ENCODE results near the gene CCDC144A.
"Not testable (repeated sequence)": the region's sequence is repeated elsewhere in the genome, so short reads cannot be mapped to it uniquely, and the experiment has no call there.

CCDC144A gene, protein sequence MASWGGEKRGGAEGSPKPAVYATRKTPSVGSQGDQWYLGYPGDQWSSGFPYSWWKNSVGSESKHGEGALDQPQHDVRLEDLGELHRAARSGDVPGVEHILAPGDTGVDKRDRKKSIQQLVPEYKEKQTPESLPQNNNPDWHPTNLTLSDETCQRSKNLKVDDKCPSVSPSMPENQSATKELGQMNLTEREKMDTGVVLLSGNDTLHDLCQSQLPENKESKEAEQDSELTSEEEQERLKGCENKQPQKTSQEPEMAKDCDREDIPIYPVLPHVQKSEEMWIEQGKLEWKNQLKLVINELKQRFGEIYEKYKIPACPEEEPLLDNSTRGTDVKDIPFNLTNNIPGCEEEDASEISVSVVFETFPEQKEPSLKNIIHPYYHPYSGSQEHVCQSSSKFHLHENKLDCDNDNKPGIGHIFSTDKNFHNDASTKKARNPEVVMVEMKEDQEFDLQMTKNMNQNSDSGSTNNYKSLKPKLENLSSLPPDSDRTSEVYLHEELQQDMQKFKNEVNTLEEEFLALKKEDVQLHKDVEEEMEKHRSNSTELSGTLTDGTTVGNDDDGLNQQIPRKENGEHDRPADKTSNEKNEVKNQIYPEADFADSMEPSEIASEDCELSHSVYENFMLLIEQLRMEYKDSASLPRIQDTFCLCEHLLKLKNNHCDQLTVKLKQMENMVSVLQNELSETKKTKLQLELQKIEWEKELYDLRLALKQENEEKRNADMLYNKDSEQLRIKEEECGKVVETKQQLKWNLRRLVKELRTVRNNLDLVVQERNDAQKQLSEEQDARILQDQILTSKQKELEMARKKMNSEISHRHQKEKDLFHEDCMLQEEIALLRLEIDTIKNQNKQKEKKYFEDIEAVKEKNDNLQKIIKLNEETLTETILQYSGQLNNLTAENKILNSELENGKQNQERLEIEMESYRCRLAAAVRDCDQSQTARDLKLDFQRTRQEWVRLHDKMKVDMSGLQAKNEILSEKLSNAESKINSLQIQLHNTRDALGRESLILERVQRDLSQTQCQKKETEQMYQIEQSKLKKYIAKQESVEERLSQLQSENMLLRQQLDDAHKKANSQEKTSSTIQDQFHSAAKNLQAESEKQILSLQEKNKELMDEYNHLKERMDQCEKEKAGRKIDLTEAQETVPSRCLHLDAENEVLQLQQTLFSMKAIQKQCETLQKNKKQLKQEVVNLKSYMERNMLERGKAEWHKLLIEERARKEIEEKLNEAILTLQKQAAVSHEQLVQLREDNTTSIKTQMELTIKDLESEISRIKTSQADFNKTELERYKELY (N-terminal part only)

GRCh38 chr17:16689731-16690281, at the start of gene CCDC144A:
TSS of gene CCDC144A (plus strand) at chr17:16690241. CDS start at chr17:16690401, 160 bp downstream.
- DNase-seq (ENCODE audit: low spot score) = not testable (repeated sequence)

GRCh38 chr17:16649585-16649984, 40.5 kb upstream of the CCDC144A start:
- DNase-seq (ENCODE audit: low spot score) = no peak

DNA sequence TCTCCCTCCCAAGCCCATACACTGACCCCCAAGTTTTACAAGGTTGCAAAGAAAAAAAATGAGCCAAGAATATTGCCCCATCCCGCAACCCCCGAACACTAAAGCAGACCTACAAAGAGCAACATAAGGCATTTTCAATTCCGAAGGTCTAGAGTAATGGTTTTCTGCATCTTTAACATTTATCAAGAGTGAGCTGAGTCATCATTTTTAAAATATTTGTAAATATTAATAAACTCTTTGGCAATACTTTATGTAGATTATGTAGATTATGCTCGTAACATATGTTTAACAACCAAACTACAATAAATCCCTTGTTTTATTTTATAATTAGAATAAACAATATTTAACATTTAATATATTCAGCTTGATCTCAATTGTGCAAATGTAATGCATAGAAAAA, 37.8 kb upstream of the CCDC144A start:
- DNase-seq (ENCODE audit: low spot score) = no peak

DNA sequence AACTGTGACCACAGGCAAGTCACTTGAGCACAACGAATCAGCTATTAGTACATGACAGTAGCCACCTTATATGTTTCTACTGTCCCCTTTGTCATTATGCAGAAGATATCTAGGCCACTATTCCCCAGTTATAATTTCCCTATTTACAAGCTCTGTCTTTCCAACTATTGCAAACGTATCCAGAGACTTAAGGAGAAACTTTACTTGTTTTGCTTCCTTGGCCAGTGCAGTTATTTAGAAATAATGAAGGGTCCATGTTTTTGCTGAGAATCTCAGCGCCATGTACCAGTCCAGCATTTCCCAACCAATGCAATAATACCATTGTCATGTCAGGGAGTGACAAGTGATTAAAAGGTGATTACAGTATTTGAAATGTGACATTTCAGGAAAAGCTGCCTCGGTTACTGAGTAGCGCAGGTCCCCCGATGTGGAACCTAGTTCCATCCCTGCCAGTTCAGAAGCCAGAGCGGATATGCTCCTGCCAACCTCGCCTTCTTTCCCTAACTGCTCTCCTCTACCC, 37.1 kb upstream of the CCDC144A start:
- DNase-seq (ENCODE audit: low spot score) = no peak

DNA sequence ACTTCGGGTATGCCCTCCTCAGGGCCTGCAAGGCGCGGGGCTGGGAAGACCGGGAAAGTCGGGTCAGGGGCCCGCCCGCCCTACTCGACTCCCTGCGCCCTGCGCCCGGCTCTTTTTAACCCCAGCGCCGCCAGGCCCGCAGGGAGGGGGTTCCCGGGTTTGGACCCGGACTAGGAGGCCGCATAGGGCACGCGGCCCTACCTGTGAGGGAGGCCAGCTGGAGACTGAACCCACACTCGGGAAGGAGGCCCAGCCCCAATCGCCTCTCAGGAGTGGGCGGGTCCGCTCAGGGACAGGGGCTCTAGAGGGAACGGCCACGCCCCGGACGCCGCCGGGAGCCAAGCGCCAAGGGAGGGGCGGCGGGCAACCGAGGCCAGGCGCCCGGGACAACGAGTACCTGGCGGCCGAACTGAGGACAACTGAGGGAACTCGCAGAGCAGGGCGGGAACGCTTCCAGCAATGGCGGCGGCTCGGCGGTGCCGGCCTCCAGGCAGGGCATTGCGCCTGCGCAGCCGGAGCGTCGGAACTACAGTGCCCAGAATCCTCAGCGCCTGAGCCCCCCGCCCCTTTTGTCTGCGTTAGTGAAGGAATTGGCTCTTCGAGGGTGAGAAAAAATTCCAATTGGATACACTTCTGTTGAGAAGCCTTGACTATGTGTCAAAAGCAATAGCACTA, 36.5 kb upstream of the CCDC144A start, which contains the start of gene ZNF624:
Gene ZNF624 (minus strand): TSS at position 484 of the 675 bp plus-strand sequence.
- peak; percentile 87 for DNase-seq (ENCODE audit: low spot score)

- no peak for DNase-seq (ENCODE audit: low spot score)
Measured at GRCh38 chr17:16661217-16661616, 28.8 kb upstream of the CCDC144A start.

DNA sequence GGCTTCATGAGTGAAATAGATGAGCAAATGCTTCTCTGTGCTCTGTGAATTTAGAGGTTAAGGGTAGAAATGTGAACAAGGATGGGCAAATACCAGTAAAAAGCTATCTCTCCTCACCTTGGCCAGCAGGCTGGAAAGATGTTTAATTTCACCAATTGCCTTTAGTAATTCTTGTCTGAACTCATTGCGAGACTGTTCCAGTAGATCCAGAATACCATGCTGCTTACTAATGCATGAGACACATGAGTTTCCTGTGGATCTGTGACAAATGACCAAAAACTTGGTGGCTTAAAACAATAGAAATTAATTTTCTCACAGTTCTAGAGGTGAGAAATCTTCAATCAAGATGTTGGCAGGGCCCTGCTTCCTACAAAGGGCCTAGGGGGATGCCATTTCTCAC, 27.1 kb upstream of the CCDC144A start:
- no peak for DNase-seq (ENCODE audit: low spot score)

DNA sequence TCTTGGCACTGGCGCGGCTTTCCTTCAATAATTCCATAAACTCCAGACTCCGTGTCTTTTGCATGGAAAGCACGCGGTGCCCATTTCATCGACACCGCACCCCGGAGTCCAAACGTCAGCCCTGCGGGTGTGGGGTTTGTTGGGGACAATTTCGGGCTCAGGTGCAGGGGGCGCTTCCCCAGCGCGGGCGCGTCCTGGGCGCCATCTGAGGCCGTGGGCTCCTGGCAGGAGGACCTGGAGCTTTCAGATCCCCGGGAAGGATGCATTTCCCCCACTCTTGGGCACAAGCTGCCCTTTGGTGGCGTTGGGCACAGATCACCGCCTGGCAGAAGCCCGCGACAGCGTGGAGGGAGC, 23.5 kb upstream of the CCDC144A start:
- DNase-seq (ENCODE audit: low spot score) = not testable (repeated sequence)

DNA sequence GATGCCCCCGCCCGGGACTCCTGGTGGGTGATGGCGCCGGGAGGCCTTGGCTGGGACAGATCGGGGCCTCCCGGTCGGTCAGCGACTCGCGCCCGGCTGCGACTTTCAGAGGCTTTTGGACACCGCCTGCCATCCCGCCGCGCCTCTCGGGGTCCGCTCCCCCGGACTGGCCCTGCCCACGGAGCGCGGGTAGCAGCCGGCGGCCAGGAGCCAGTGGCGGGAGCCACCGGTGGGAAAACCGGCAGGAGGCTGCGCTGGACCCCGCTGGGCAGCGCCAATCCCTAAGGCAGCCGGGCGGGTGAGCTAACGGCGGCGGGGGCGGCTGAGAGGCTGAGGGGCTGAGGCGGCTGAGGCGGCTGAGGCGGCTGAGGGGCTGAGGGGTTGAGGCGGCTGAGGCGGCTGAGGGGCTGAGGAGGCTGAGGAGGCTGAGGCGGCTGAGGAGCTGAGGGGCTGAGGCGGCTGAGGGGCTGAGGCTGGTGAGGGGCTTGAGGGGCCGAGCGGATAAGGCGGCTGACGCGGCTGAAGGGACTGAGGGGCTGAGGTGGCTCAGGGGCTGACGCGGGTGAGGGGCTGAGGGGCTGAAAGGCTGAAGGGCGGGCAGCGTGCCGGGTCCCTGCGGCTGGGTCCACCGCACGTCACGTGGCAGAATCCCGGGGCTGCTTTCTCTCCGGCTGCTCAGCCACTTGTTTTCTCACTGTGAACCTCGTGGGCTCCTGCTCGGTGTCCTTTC, 23.0 kb upstream of the CCDC144A start:
- DNase-seq (ENCODE audit: low spot score) = not testable (repeated sequence)

DNA sequence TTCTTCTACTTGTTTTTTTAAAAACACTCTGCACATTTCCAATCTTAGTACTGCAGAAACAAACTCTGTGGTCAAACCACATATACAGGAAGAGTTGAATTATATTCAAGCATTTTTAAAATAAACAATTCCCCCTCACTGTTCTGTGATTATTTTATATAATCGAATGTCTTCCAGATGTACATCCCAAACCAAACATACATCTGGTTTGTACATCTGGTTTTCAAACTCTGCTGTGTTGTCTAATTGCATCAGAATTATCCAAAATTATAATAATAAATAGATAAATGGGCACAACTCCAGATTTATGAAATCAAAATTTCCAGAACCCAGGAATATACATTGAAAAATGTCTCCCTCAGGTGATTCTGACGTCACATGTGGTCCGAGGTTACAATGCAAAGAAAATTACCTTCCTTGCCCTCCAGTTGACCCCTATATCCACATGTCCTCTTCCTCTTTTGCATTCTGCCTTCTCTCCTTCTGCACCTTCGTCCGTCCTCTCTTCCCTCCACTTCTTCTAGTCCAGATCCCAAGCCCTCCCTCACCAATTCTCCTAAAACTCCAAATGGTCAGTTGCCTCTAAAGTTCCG, 13.3 kb upstream of the CCDC144A start:
- DNase-seq (ENCODE audit: low spot score) = no peak

GRCh38 chr17:16683290-16684138, 6.5 kb upstream of the CCDC144A start:
- not testable (repeated sequence) for DNase-seq (ENCODE audit: low spot score)

DNA sequence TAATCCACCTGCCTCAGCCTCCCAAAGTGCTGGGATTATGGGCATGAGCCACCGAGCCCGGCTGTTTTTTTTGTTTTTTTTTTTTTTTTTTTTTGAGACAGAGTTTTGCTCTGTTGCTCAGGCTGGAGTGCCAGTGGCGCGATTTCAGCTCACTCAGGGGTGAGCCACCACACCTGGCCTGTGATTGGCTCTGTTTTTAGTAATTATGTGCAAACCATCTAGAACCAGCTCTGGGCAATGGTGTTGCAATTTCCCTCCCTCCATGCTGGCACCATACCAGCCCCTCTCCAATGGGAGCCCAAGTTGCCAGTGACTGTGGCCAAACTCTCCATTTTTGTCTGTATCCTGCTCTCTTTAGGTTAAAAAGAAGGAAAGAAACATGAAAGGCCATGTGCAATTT, 4.0 kb upstream of the CCDC144A start:
- DNase-seq (ENCODE audit: low spot score) = not testable (repeated sequence)

- not testable (repeated sequence) for DNase-seq (ENCODE audit: low spot score)
Measured at GRCh38 chr17:16687151-16687550, 2.9 kb upstream of the CCDC144A start.

DNA sequence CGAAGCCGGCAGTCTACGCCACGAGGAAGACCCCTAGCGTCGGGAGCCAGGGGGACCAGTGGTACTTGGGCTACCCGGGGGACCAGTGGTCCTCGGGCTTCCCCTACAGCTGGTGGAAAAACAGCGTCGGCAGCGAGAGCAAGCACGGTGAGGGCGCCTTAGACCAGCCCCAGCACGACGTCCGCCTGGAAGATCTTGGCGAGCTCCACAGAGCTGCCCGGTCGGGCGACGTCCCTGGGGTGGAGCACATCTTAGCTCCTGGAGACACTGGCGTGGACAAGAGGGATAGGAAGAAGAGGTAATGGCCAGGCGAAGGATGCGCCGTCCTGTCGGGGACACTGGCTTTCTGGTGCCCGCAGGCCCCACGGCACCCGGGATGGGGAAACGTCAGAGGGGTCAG, 406 bp downstream of the CCDC144A start:
- DNase-seq (ENCODE audit: low spot score) = not testable (repeated sequence)

DNA sequence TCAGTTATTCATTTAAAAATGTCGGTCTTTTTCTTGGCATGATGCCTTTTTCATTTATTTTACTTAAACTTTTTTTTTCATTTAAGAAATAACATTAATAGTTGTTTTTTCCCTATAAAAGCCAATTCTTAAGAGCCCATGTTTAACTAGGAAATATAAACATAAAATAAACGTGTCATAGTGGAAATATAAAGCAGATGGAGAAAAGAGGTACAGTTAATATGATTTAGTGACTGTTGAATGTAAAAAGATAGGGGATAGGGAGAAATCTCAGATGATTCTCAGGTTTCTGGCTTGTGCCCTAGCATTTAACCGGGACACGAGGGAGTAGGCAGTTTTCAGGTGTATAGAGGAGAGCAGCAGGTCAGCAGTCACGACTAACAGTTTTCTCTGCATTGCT, 7.6 kb downstream of the CCDC144A start:
- not testable (repeated sequence) for DNase-seq (ENCODE audit: low spot score)

GRCh38 chr17:16745492-16746203, 55.6 kb downstream of the CCDC144A start:
- DNase-seq (ENCODE audit: low spot score) = not testable (repeated sequence)

DNA sequence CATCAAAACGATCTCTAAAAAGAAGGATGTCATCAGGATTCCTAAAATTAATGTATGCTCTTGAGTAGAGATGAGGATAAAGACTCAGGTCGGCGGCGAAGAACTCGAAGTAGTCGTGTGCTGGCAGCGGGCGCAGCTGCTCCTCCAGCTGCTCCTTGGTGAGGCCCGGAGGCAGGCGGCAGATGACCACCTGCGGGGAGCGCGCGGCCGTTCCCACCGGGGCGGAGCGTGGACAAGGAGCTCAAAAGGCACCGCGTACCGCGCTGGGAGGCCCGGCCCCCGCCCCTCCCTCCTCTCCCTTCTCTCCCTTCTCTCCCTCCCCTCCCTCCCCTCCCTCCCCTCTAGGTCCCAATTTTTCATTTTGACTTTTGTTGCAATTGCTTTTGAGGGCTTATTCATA, 56.5 kb downstream of the CCDC144A start:
- not testable (repeated sequence) for DNase-seq (ENCODE audit: low spot score)

DNA sequence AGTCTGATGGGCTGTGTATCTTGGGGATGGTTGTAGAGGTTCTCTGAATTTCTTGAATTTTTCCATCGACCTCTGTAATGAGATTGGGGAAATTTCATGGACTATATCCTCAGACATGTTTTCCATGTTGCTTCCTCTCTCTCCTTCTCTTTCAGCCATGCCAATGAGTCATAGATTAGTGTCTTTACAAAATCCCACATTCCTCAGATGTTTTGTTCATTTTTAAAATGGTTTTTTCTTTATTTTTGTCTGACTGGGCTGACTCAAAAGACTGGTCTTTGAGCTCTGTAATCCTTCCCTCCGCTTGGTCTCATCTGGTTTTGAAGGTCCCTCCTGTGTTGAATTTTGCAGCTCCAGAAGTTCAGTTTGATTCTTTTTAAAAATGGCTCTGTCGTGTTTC, 60.5 kb downstream of the CCDC144A start:
- DNase-seq (ENCODE audit: low spot score) = not testable (repeated sequence)

Data from HuH-7 (cell line).